Measurements from ENCODE around the gene RPS13.

GRCh38 chr11:17075506-17075905 is 2.0 kb downstream of the RPS13 start:
- TF ChIP-seq CTCF (conservative IDR thresholded peaks at IDR 0.05 in 1 of 2, IDR thresholded peaks at IDR 0.05 in 1 of 2; ENCODE audit: extremely low read depth in 1 of 2, insufficient read depth in 1 of 2, low read depth in 1 of 2, low read length in 2 of 2) (no peak), EZH2 (IDR thresholded peaks at IDR 0.05; ENCODE audit: borderline replicate concordance, low read length) (no peak)
